ENCODE measurements around the gene DMBT1.

Gene DMBT1

DNA sequence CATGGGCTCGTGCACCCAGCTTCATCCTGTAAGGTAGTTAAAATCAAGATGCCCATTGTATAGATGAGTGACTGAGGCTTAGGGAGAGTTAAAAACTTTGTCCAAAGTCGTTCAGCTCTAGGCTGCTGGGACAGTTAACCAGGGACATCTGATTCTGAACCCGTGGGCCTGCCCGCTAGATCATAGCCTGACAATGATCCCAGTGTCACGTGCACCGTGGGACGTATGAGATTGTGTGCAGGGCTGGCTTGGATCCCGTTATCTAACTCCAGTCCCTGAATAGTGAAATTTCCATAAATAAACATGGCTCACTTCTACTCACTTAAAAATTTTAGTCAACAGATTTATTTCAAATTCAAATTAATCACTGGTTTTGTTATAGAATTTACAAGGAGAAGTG is 114.2 kb downstream of the DMBT1 start:
- TF ChIP-seq, protein P1, sequence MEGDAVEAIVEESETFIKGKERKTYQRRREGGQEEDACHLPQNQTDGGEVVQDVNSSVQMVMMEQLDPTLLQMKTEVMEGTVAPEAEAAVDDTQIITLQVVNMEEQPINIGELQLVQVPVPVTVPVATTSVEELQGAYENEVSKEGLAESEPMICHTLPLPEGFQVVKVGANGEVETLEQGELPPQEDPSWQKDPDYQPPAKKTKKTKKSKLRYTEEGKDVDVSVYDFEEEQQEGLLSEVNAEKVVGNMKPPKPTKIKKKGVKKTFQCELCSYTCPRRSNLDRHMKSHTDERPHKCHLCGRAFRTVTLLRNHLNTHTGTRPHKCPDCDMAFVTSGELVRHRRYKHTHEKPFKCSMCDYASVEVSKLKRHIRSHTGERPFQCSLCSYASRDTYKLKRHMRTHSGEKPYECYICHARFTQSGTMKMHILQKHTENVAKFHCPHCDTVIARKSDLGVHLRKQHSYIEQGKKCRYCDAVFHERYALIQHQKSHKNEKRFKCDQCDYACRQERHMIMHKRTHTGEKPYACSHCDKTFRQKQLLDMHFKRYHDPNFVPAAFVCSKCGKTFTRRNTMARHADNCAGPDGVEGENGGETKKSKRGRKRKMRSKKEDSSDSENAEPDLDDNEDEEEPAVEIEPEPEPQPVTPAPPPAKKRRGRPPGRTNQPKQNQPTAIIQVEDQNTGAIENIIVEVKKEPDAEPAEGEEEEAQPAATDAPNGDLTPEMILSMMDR (conservative IDR thresholded peaks at IDR 0.05; ENCODE audit: low read length): no peak
- H3K4me3 ChIP-seq (ENCODE audit: low read length): no peak overlapping the region
- no peak for DNase-seq (ENCODE audit: low read depth)

DNA sequence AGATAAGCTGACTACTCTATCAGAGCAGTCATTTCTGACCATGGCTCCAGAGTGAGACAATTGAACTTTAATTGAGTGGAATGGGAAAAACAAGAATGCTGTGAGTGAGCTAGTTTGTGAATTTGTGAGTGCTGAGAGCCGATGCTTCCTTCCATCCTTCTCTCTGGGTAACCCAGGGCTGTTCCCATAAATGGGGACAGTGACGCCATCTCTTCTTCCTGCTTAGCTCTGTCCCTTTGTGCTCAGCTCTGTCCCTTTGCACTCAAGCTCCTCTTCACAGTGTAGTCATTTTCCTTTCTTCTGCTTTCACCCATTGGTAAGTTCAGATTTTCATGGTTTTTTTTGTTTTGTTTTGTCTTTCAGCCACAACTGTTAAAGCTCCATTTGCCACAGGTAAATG is 114.7 kb downstream of the DMBT1 start:
- TF ChIP-seq, protein P1 (conservative IDR thresholded peaks at IDR 0.05; ENCODE audit: low read length): no peak
- H3K4me3 ChIP-seq (ENCODE audit: low read length): no peak overlapping the region
- DNase-seq (ENCODE audit: low read depth): no peak

DNA sequence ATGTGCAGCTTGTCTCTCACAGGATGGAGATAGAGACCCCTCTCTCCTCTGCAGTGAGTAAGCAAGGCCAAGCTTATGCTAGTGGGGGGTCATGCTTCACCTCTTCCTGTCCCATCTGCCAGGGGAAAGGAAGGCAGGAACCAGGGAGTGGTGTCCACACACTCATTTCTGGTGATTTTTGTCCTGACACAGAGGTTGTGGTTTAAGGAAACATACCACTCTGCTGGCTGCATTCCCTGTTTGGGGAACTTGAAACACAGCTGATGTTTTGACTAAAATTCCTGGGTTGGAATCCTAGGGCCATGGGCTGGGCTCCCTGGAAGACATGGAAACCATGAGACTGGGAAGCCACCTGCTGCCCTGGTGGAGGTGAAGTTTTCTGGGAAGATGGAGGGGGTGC is 117.7 kb downstream of the DMBT1 start:
- DNase-seq (ENCODE audit: low read depth): no peak
- no peak overlapping the region for H3K4me3 ChIP-seq (ENCODE audit: low read length)
- TF ChIP-seq, protein P1 (conservative IDR thresholded peaks at IDR 0.05; ENCODE audit: low read length): no peak

DNA sequence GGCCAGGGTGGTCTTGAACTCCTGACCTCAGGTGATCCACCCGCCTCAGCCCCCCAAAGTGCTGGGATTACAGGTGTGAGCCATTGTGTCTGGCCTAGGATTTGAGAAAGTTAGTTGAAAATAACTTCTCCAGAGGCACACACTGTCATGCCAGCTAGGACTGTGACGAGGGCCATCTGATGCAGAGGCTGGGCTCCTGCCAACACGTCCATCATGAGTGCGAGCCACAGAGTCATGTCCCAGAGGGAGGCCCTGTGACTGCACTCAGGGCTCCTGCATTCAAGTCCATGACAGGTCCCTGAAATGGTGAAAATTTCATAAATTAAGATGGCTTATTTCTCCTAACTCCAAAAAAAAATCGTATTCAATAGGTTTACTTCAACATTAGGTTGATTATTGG is 122.0 kb downstream of the DMBT1 start:
- DNase-seq (ENCODE audit: low read depth): no peak
- no peak overlapping the region for H3K4me3 ChIP-seq (ENCODE audit: low read length)
- TF ChIP-seq, protein P1 (conservative IDR thresholded peaks at IDR 0.05; ENCODE audit: low read length): no peak

DNA sequence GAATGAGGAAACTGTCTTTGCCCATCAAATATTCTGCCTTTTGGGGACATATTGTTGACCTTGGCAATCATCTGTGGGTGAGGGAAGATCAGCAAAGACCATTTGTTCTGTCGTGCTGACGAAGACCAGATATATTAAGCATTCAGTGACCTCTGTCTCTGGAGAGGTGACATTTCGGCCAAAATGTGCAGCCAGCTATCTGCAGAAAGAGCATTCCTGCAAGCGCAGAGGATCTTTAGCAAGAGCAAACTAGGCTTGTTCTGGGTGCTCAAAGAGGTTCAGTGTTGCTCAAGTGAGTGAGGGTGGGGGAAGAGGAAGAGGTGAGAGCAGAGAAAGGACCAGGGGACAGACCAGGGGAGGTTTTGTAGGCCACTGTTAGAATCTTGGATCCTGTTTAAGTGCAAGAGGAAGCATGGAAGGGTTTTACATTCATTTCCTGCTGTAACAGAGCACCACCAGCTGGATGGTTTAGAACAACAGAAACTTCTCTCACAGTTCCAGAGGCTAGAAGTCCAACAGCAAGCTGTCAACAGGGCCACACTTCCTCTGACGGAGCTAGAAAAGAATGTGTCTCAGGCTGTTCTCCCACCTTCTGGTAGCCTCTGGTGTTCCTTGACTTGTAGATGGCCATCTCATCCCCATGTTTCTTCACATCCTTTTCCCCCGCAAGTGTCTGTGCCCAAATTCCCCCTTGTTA is 127.9 kb downstream of the DMBT1 start:
- H3K4me3 ChIP-seq (ENCODE audit: low read length): no peak overlapping the region
- DNase-seq (ENCODE audit: low read depth): peak; percentile 18
- TF ChIP-seq, protein P1 (conservative IDR thresholded peaks at IDR 0.05; ENCODE audit: low read length): no peak

DNA sequence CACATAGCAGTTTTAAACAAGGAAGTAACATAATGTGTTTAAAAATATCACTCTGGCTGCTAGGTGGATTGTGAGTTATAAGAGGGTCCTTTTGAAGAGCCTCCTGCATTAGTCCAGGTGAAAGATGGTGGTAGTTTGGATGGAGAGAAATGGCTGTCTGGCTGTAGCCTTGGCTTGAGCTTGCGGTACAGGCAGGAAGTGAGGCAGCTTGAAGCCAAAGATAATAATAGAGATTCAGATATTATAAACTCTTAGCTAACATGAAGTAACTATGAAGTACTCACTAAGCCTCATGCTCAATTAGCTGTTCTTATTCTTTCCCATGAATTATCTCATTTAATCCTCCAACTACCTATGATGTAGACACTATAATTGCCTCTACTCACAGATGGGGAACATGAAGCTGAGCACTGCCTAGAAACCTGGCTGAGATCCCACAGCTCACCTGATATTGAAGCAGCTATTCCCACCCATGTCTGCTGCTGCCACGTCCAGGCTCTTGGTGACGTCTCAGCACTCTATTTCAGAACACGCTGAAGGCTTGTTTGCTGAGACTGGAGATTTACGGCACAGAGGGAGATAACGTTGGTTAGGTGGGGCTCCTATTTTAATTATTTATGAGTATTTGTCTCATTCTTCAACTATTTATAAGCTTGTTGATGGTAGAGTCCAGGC is 128.7 kb downstream of the DMBT1 start:
- H3K4me3 ChIP-seq (ENCODE audit: low read length): no peak overlapping the region
- TF ChIP-seq, protein P1 (conservative IDR thresholded peaks at IDR 0.05; ENCODE audit: low read length): no peak
- no peak for DNase-seq (ENCODE audit: low read depth)

DNA sequence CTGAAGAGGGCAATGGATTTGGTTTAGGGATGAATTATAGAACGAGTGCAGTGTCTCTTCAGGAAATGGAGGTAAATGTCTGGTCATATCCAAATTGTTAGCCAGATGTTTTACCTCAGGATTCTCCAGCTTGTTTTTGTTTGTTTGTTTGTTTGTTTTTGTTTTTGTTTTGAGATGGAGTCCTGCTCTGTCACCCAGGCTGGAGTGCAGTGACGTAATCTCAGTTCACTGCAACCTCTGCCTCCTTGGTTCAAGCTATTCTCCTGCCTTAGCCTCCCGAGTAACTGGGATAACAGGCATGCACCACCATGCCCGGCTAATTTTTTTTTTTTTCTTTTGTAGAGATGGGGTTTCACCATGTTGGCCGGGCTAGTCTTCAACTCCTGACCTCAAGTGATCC is 132.2 kb downstream of the DMBT1 start:
- no peak for DNase-seq (ENCODE audit: low read depth)
- TF ChIP-seq, protein P1 (conservative IDR thresholded peaks at IDR 0.05; ENCODE audit: low read length): no peak
- H3K4me3 ChIP-seq (ENCODE audit: low read length): no peak overlapping the region

Measured in AG10803 (cell line).